Stomach (tissue), 4 donors: ENCODE measurements around the gene EXOC1.

Experiments
- EP300 ChIP-seq: sonication (generic); formaldehyde crosslinking; IDR thresholded peaks from one replicate; pipeline ENCODE4 v1.6.1; 2017; ENCODE audit warnings: antibody characterized with exemption
- POLR2A ChIP-seq, 4 donors: fragments of 450-650 bp; IDR thresholded peaks; one replicate each; pipeline ENCODE4 v1.6.1; 2016; ENCODE audit warnings: antibody characterized with exemption in 4 of 4, control low read depth in 2 of 4, mild to moderate bottlenecking in 1 of 4, moderate library complexity in 1 of 4
- POLR2AphosphoS5 ChIP-seq, 3 donors: sonication (generic); formaldehyde crosslinking; IDR thresholded peaks; one replicate each; pipeline ENCODE4 v1.6.1; 2016; ENCODE audit warnings: antibody characterized with exemption in 3 of 3
- TF ChIP-seq, protein P1 (sequence below), 7 experiments: fragments of 450-650 bp in 4 of 7; fragments of 200-600 bp in 3 of 7; sonication (generic) in 3 of 7; IDR thresholded peaks; one replicate each; pipeline ENCODE4 v1.5.1; 2016 to 2019; ENCODE audit warnings: antibody characterized with exemption in 7 of 7, control low read depth in 2 of 7, mild to moderate bottlenecking in 1 of 7

DNA sequence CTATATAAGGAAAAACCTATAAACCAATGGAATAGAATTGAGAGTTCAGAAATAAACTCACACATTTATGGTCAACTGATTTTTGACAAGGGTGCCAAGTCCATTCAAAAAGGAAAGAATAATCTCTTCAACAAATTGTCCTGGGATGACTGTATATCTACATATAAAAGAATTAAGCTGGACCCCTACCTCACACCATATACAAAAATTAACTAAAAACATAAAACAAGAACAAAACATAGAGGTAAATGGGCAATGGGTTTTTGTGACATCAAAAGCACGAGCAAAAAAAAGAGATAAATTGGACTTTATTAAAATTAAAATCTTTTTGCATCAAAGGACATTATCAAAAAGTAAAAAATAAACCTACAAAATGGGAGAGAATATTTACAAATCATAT, 15.5 kb upstream of the EXOC1 start:
- TF ChIP-seq POLR2A (IDR thresholded peaks at IDR 0.05) (no peak), EP300 (no peak), POLR2AphosphoS5 (IDR thresholded peaks at IDR 0.05) (no peak)
- TF ChIP-seq, protein P1, sequence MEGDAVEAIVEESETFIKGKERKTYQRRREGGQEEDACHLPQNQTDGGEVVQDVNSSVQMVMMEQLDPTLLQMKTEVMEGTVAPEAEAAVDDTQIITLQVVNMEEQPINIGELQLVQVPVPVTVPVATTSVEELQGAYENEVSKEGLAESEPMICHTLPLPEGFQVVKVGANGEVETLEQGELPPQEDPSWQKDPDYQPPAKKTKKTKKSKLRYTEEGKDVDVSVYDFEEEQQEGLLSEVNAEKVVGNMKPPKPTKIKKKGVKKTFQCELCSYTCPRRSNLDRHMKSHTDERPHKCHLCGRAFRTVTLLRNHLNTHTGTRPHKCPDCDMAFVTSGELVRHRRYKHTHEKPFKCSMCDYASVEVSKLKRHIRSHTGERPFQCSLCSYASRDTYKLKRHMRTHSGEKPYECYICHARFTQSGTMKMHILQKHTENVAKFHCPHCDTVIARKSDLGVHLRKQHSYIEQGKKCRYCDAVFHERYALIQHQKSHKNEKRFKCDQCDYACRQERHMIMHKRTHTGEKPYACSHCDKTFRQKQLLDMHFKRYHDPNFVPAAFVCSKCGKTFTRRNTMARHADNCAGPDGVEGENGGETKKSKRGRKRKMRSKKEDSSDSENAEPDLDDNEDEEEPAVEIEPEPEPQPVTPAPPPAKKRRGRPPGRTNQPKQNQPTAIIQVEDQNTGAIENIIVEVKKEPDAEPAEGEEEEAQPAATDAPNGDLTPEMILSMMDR (IDR thresholded peaks at IDR 0.05): no peak
